ENCODE results near the gene TEP1.
A peak's percentile ranks its signal among the peaks of the same experiment; 100 is the strongest.

TEP1 gene

DNA sequence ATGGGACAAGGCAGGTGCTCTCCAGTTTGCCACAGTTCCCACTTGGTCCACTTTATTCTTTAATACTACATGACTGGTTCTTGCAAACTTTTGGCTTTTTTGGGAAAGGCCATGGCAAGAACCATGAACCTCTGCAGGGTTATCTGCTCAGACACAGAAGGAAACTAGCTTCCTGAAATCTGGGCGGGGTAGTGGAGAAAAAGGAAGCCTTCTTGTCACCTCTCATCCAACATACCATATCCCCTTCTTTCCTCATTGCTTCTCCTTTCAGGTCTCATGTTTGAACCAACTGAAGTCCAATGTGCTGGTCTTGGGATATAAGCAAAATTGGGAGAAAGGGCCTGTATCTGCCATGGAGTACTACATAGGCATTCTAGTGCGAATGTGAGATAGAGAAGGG is 28.2 kb upstream of the TEP1 start:
- Histone ChIP-seq H4K91ac (ENCODE audit: low read depth, low read length, poor library complexity) (no peak overlapping the region), H3K27me3 (ENCODE audit: control insufficient read depth in 3 of 3, insufficient read depth in 3 of 3, low read depth in 1 of 3, low read length in 3 of 3) (peaks cover 0 to 17% (median 0%) of the 10 kb centered on the region in 3 experiments), H3K36me3 (replicated peaks in 1 of 2; ENCODE audit: control insufficient read depth in 2 of 2, insufficient read depth in 2 of 2, low read length in 2 of 2) (peaks cover 7 to 23% of the 10 kb centered on the region in 2 donors), H2BK120ac (ENCODE audit: low read depth, low read length) (no peak overlapping the region), H2AK5ac (ENCODE audit: low read depth, low read length) (no peak overlapping the region), H3K79me1 (ENCODE audit: low read depth, low read length) (no peaks in the 10 kb centered on the region), H4K8ac (ENCODE audit: low read depth, low read length) (no peak overlapping the region), H2BK5ac (ENCODE audit: low read length) (no peak overlapping the region), H3K18ac (ENCODE audit: low read length) (no peak overlapping the region), H3K9ac (ENCODE audit: low read depth, low read length, poor library complexity) (no peak overlapping the region), H2BK12ac (ENCODE audit: low read length) (no peak overlapping the region), H3K14ac (ENCODE audit: low read length) (no peak overlapping the region), H3K27ac (replicated peaks; ENCODE audit: low read length) (no peak overlapping the region), H3K23ac (ENCODE audit: low read depth, low read length, poor library complexity) (no peak overlapping the region), H2AFZ (ENCODE audit: low read length) (no peak overlapping the region), H3K4me2 (ENCODE audit: insufficient read depth, low read length, poor library complexity, severe bottlenecking) (no peak overlapping the region), H2BK15ac (ENCODE audit: low read length) (no peak overlapping the region), H3K4me1 (ENCODE audit: control insufficient read depth in 2 of 2, insufficient read depth in 1 of 2, low read depth in 1 of 2, low read length in 2 of 2) (no peaks in the 10 kb centered on the region), H3K4me3 (ENCODE audit: low read length in 2 of 2) (no peak overlapping the region), H3K9me3 (replicated peaks in 1 of 2; ENCODE audit: control insufficient read depth in 2 of 2, insufficient read depth in 1 of 2, low read depth in 1 of 2, low read length in 2 of 2) (no peaks in the 10 kb centered on the region), H3K4ac (ENCODE audit: low read length) (no peak overlapping the region)
- no CpG with 5 or more reads among the region's 2 CpGs for WGBS, 2 donors (ENCODE audit: extremely low coverage in 2 of 2, insufficient read length in 2 of 2, insufficient replicate concordance in 1 of 2)
- no peak for DNase-seq (ENCODE audit: low spot score)

DNA sequence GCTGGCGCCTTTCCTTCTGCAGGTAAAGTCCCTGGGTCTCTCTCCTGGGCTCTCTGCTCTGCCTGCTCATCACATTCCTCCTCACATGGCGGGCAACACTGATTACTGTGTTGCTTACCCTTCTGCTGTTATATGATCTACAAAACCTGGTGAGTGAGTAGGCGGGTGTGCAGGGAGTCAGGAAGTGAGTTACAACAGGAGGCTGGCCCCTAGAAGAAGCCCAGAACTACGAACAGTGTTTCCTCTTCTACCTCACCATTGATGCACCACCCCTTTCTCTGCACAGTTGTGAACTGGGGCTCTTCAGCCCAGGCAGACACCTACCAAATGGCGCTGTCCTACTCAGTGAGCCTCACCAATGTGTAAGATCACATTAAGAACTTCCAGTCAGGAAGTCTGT is 27.6 kb upstream of the TEP1 start:
- Histone ChIP-seq H2AK5ac (ENCODE audit: low read depth, low read length) (no peak overlapping the region), H3K14ac (ENCODE audit: low read length) (no peak overlapping the region), H3K23ac (ENCODE audit: low read depth, low read length, poor library complexity) (no peak overlapping the region), H2BK12ac (ENCODE audit: low read length) (no peak overlapping the region), H2BK120ac (ENCODE audit: low read depth, low read length) (no peak overlapping the region), H2BK5ac (ENCODE audit: low read length) (no peak overlapping the region), H3K4ac (ENCODE audit: low read length) (no peak overlapping the region), H3K4me3 (ENCODE audit: low read length in 2 of 2) (no peak overlapping the region), H2BK15ac (ENCODE audit: low read length) (no peak overlapping the region), H3K79me1 (ENCODE audit: low read depth, low read length) (no peaks in the 10 kb centered on the region), H3K9me3 (replicated peaks in 1 of 2; ENCODE audit: control insufficient read depth in 2 of 2, insufficient read depth in 1 of 2, low read depth in 1 of 2, low read length in 2 of 2) (no peaks in the 10 kb centered on the region), H3K27me3 (ENCODE audit: control insufficient read depth in 3 of 3, insufficient read depth in 3 of 3, low read depth in 1 of 3, low read length in 3 of 3) (peaks cover 0 to 23% (median 1%) of the 10 kb centered on the region in 3 experiments), H3K4me2 (ENCODE audit: insufficient read depth, low read length, poor library complexity, severe bottlenecking) (no peak overlapping the region), H4K8ac (ENCODE audit: low read depth, low read length) (no peak overlapping the region), H3K27ac (replicated peaks; ENCODE audit: low read length) (no peak overlapping the region), H2AFZ (ENCODE audit: low read length) (peak overlapping the region; percentile 67), H3K9ac (ENCODE audit: low read depth, low read length, poor library complexity) (no peak overlapping the region), H4K91ac (ENCODE audit: low read depth, low read length, poor library complexity) (no peak overlapping the region), H3K18ac (ENCODE audit: low read length) (no peak overlapping the region), H3K36me3 (replicated peaks in 1 of 2; ENCODE audit: control insufficient read depth in 2 of 2, insufficient read depth in 2 of 2, low read length in 2 of 2) (peaks cover 2 to 17% of the 10 kb centered on the region in 2 donors), H3K4me1 (ENCODE audit: control insufficient read depth in 2 of 2, insufficient read depth in 1 of 2, low read depth in 1 of 2, low read length in 2 of 2) (no peaks in the 10 kb centered on the region)
- WGBS, 2 donors (ENCODE audit: extremely low coverage in 2 of 2, insufficient read length in 2 of 2, insufficient replicate concordance in 1 of 2), result no CpG with 5 or more reads among the region's 5 CpGs
- DNase-seq (ENCODE audit: low spot score), result no peak

DNA sequence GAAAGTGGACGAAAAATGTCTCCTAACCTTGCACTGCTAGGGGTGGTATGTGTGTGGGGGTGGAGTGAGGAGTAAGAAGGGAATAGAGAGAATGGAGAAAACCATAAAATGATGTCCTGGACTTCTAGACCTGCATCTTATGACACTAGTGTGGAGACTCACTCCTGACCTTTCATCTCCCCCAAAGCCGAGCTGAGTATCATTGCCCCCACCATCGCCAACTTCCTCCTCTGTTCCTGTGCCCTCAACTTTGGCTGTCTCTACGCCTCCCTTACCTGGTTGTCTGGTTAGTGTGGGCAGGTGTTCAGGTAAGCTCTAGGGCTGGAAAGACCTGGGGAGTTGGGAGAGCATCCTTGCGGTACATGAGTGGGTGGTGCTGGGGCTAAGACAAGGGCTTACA is 27.2 kb upstream of the TEP1 start:
- H2BK5ac ChIP-seq (ENCODE audit: low read length), result no peak overlapping the region
- no peaks in the 10 kb centered on the region for H3K4me1 ChIP-seq (ENCODE audit: control insufficient read depth in 2 of 2, insufficient read depth in 1 of 2, low read depth in 1 of 2, low read length in 2 of 2)
- no peak overlapping the region for H3K9ac ChIP-seq (ENCODE audit: low read depth, low read length, poor library complexity)
- H3K4me3 ChIP-seq (ENCODE audit: low read length in 2 of 2), result no peak overlapping the region
- no peak overlapping the region for H2AK5ac ChIP-seq (ENCODE audit: low read depth, low read length)
- H2AFZ ChIP-seq (ENCODE audit: low read length), result peak overlapping the region; percentile 67
- peaks cover 0 to 13% of the 10 kb centered on the region in 2 donors for H3K36me3 ChIP-seq (replicated peaks in 1 of 2; ENCODE audit: control insufficient read depth in 2 of 2, insufficient read depth in 2 of 2, low read length in 2 of 2)
- no peak overlapping the region for H3K23ac ChIP-seq (ENCODE audit: low read depth, low read length, poor library complexity)
- no peak overlapping the region for H3K18ac ChIP-seq (ENCODE audit: low read length)
- H4K8ac ChIP-seq (ENCODE audit: low read depth, low read length), result no peak overlapping the region
- H3K4ac ChIP-seq (ENCODE audit: low read length), result no peak overlapping the region
- no peak overlapping the region for H3K27ac ChIP-seq (replicated peaks; ENCODE audit: low read length)
- no peak overlapping the region for H3K4me2 ChIP-seq (ENCODE audit: insufficient read depth, low read length, poor library complexity, severe bottlenecking)
- no peaks in the 10 kb centered on the region for H3K9me3 ChIP-seq (replicated peaks in 1 of 2; ENCODE audit: control insufficient read depth in 2 of 2, insufficient read depth in 1 of 2, low read depth in 1 of 2, low read length in 2 of 2)
- H2BK12ac ChIP-seq (ENCODE audit: low read length), result no peak overlapping the region
- no peak overlapping the region for H2BK15ac ChIP-seq (ENCODE audit: low read length)
- WGBS, 2 donors (ENCODE audit: extremely low coverage in 2 of 2, insufficient read length in 2 of 2, insufficient replicate concordance in 1 of 2), result no CpG with 5 or more reads among the region's 5 CpGs
- no peak for DNase-seq (ENCODE audit: low spot score)
- no peaks in the 10 kb centered on the region for H3K79me1 ChIP-seq (ENCODE audit: low read depth, low read length)
- peaks cover 0 to 27% (median 5%) of the 10 kb centered on the region in 3 experiments for H3K27me3 ChIP-seq (ENCODE audit: control insufficient read depth in 3 of 3, insufficient read depth in 3 of 3, low read depth in 1 of 3, low read length in 3 of 3)
- no peak overlapping the region for H4K91ac ChIP-seq (ENCODE audit: low read depth, low read length, poor library complexity)
- no peak overlapping the region for H3K14ac ChIP-seq (ENCODE audit: low read length)
- H2BK120ac ChIP-seq (ENCODE audit: low read depth, low read length), result no peak overlapping the region

- H4K91ac ChIP-seq (ENCODE audit: low read depth, low read length, poor library complexity), result no peak overlapping the region
Observed at GRCh38 chr14:20438664-20439063, 25.4 kb upstream of the TEP1 start.

More at GRCh38 chr14:20438664-20439063, 25.4 kb upstream of the TEP1 start:
- no peak overlapping the region for H3K14ac ChIP-seq (ENCODE audit: low read length)
- H3K4me3 ChIP-seq (ENCODE audit: low read length in 2 of 2), result no peak overlapping the region
- no peak overlapping the region for H3K23ac ChIP-seq (ENCODE audit: low read depth, low read length, poor library complexity)
- H3K27ac ChIP-seq (replicated peaks; ENCODE audit: low read length), result no peak overlapping the region
- H3K9ac ChIP-seq (ENCODE audit: low read depth, low read length, poor library complexity), result no peak overlapping the region
- H2AK5ac ChIP-seq (ENCODE audit: low read depth, low read length), result no peak overlapping the region
- H2BK15ac ChIP-seq (ENCODE audit: low read length), result no peak overlapping the region
- no CpG with 5 or more reads among the region's 7 CpGs for WGBS, 2 donors (ENCODE audit: extremely low coverage in 2 of 2, insufficient read length in 2 of 2, insufficient replicate concordance in 1 of 2)
- no peak overlapping the region for H2BK120ac ChIP-seq (ENCODE audit: low read depth, low read length)
- H3K79me1 ChIP-seq (ENCODE audit: low read depth, low read length), result no peaks in the 10 kb centered on the region
- H3K9me3 ChIP-seq (replicated peaks in 1 of 2; ENCODE audit: control insufficient read depth in 2 of 2, insufficient read depth in 1 of 2, low read depth in 1 of 2, low read length in 2 of 2), result no peaks in the 10 kb centered on the region
- no peak for DNase-seq (ENCODE audit: low spot score)
- no peak overlapping the region for H2AFZ ChIP-seq (ENCODE audit: low read length)
- H2BK12ac ChIP-seq (ENCODE audit: low read length), result no peak overlapping the region
- H3K4me2 ChIP-seq (ENCODE audit: insufficient read depth, low read length, poor library complexity, severe bottlenecking), result no peak overlapping the region
- H4K8ac ChIP-seq (ENCODE audit: low read depth, low read length), result no peak overlapping the region
- H3K4ac ChIP-seq (ENCODE audit: low read length), result no peak overlapping the region
- H3K4me1 ChIP-seq (ENCODE audit: control insufficient read depth in 2 of 2, insufficient read depth in 1 of 2, low read depth in 1 of 2, low read length in 2 of 2), result no peaks in the 10 kb centered on the region
- H2BK5ac ChIP-seq (ENCODE audit: low read length), result no peak overlapping the region
- H3K36me3 ChIP-seq (replicated peaks in 1 of 2; ENCODE audit: control insufficient read depth in 2 of 2, insufficient read depth in 2 of 2, low read length in 2 of 2), result peaks cover 0 to 4% of the 10 kb centered on the region in 2 donors
- no peak overlapping the region for H3K18ac ChIP-seq (ENCODE audit: low read length)
- H3K27me3 ChIP-seq (ENCODE audit: control insufficient read depth in 3 of 3, insufficient read depth in 3 of 3, low read depth in 1 of 3, low read length in 3 of 3), result peaks cover 0 to 43% (median 10%) of the 10 kb centered on the region in 3 experiments

All from neuronal stem cell (in vitro differentiated cells).